HG03064 (cell line): ENCODE measurements around the gene TEKT2.

Experiments used
- ATAC-seq: cut with Tn5 transposase; IDR thresholded peaks from one replicate; pipeline ENCODE4 v1.9.1; 2021; ENCODE audit warnings: low read depth; ENCODE audit not compliant: unreplicated experiment

Gene TEKT2

DNA sequence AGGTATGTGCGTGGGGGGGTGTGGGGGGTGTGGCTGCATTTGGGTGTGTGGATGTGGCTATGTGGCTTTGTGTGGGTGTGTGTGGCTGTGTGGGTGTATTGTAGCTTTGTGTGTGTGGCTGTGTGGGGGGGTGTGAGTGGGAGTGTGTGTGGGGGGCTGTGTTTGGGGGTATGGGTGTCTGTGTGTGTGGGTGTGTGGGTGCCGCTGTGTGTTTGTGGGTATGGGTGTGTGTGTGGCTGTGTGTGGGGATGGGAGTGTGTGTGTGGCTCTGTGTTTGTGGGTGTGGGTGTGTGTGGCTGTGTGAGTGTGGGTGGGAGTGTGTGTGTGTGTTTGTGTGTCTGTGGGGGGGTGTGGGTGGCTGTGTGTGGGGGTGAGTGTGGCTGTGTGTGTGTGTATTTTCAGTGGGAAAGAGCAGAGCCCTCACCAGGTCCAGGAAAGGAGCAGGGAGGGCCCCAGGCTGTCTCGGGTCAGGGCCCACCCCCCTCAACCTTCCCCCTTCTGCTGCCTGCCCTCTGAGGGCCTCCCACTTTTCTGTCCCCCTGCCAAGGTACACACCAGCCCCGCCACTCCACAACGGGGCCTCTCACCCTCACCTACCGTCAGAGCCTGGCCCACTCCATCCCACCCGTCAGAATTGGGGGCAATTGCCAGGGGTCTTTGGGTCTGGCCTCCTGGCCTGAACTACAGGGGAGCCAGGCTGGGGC is 43.1 kb downstream of the TEKT2 start:
- ATAC-seq: no peak

DNA sequence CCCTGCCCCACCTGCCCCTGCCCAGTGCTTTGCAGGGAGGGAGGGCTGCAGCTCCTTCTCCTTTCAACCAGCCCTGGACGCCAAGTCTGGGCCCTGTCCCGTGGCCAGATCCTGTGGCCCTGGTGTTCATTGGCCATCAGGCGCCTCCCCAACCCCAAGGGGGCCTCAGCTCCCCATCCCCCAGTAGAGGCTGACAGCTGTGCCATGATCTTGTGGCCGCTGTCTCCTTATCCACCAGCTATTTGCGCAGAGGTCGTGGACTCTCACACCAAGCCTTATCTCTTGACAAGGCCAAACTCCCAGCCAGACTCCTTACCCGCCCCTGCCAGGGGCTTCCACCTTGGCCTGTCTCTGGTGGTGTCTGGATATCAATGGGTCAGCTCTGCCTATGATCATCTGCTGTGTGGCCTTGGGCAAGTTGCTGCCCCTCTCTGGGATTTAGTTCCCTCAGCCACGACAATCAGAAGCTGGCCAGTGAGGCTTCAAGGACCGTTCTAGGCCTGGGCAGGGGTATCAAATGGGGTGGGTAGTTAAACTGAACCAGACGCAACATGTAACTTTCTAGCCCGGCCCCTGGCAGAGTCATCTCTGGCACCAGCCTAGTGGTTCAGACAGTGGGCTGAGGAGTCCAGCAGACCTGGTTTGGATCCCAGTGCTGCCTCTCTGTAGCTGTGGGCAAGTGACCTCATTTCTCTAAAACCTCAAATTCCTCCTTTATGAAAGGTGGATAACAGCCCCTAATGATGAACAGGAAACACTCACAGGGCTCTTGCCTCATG is 44.4 kb downstream of the TEKT2 start:
- ATAC-seq: no peak

DNA sequence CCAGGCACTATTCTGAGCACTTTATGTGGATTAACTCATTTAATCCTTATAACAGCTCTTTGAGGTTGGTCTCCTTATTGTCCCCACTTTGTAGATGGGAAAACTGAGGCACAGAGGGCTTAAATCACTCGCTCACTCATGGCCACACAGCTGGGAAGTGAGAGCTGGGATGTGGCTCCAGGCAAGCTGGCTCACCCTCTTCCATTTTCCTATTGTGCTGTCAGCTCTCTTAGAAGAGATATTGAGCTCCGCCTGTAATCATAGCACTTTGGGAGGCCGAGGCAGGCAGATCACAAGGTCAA is 45.0 kb downstream of the TEKT2 start:
- ATAC-seq: no peak

DNA sequence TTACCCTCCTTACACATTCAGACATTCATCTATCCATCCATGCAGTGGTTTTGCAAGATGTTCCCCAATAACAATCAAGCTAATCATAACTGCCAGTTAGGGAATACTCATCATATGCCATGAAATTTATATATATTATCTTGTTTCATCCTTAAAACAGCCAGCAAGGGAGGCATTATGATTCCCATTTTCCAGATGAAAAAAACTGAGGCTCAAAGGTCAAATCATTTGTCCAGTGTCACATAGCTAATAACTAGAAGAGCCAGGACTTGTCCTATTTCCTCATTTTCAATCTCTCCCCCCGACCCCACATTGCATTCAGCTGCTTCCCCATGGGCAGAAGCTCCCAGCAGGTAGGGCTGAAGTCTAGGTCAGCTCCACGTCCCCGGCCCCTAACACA is 48.1 kb downstream of the TEKT2 start:
- ATAC-seq: no peak

DNA sequence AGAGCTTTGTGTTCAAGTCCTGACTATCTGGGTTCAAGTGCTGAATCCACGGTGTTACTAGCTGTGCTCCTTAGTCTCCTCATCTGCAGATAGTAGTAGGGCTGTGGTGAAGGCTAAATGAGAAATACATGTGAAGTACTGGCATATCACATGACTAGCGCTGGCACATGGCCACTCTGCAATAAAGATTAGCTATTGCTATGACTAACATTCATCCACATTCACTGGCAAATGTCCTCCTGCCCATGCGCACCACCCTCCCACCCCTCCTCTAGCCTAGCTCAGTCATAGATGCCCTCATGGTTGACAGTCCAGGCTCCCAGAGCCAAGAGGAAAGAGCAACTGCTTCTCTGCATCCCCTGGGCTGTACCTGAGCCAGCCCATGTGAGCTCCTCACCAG is 49.6 kb downstream of the TEKT2 start:
- no peak for ATAC-seq

DNA sequence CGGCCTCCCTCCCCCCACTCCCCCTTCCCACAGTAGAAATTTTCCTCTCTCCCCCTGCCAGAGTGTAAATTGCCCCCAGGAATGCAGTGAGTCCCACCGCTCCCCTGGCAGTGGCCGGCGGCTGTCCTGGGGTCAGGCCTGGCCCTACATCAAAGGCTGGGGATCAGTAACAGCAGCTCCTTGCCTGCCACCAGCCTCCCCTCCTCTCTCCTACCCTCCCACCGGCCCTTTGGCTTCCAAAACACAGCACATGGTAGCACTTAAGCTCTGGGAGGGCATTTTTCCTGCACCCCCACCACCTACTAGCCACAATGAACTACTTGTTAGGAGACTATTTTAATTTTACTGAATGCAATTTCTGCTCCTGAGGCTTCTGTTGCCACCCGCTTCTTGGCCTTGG is 50.1 kb downstream of the TEKT2 start:
- ATAC-seq: no peak

DNA sequence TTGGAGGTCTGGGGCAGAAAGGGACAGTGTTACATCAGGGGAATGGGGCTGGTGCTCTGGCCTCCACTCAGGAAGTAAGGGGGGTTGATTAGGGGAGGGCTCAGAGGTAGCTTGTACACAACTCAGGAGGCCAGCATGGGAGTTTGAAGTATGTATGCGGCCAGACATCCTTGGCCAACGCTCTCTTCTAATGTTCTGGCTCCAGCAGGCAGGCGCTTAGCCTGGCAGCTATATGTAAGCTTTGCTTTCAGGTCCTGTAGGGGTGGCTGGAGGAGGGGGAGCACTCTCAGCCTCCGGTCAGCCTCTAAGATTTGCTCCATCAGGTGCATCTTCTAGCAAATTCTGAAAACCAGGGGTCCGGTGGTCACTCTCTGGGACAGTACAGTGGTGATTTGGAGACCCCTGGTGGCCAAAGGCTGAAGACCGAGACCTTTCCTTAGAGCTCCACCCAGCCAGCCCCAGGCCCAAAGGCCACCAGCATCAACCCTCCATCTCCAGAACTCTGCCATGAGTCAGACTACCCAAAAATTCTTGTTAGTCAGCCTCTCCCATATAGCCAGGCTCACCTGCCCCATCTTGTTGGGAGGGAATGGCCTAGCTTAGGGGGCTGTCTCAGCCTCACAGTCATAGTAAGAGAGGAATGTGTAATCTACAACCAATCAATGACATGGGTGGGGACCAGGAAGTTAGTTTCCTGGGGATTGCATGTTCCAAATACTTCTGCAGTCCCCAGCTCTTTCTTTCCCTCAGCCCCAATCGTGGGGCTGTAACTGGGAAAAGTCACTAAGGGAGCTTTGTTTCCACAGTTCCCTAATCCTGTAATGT is 50.8 kb downstream of the TEKT2 start:
- ATAC-seq: no peak

DNA sequence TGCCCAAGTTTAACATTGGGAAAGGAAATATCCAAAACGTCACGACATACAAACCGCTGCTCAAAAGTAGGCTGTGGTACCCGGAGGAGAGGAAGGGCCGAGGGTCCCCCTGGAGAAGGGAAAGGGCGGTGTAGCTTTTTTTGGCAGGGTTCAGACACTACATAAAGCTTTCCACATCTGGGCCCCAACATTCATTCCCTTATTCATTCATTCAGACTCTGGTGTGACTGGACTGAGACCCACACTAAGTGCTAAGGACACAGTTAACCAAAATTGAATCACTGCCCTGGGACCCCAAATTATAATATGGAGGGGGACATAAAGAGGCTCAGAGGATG is 51.4 kb downstream of the TEKT2 start:
- ATAC-seq: no peak

DNA sequence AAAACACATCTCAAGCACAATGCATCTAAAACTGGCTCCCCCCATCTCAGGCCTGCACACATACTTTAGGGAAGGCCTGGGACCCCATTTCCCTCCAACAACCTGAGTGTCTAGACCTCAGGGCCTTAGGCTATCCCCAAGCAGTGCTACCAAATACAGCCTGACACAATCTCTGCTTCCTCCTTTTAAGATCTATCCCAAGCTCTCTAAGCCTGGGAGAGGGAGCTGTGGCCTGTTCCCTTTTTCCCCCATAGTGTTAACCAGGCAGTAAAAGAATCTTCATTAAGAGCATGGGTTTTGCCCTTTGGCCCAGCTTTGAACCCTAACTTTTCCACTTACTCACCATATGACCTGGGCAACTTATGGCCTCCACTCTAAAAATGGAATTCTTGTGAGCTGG is 51.9 kb downstream of the TEKT2 start:
- no peak for ATAC-seq

DNA sequence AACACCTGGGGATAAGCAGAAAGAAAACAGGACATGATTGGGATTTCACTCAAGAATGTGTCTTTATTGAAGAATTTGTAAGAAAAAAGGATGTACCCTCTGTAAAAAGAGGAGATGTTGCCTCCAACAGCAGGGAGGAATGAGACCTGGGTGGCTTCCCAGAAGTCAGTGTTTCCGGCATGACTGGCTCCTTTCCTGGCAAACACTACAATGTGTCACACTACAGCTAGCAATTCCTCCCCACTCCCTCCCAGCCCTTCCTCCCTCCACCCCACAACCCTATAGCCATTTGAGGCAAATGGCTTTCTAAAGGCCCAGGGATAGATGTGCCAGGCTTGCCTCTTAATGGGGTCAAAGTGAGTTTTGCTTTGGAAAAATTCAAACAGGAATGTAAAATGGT is 52.6 kb downstream of the TEKT2 start:
- ATAC-seq: no peak

DNA sequence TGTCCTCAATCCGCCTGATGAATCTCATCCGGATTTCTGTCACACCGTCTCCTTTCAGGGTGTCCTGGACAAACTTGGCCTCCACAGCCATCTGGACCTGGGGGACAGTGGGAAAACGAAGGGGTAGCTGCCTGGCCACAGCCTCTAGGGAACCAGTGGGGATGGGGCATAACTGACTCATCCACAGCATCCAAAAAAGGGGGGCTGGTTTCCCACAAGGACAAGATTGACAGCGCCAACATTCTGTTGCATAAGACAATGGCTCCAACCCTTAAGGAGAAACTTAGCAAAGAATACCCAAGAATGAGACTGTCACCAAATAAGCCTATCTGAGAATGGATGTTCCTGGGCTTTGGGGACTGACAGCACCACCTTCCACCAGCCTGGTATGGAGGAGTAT is 53.3 kb downstream of the TEKT2 start:
- ATAC-seq: no peak

DNA sequence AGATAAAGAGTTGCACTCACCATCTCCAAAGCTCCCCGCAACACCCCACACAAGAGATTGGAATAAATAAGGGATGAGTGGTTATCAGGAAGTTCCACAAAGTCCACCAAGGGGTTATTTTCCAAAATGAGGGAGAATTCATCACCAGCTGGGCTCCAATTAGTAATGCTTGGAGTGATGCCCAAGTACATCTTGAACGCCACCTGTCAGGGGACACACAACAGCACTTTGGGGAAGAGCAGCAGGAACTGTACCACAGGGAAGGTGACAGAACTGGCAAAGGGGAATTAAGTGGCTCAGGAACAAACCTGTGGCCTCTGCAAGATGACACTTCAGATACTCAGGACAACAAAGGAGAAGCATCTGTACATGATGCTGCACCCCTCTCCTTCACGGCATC is 53.9 kb downstream of the TEKT2 start:
- ATAC-seq: no peak
